GM21515 (cell line): Measurements from ENCODE around the gene TRIM40.
"Not testable (repeated sequence)": the region's sequence is repeated elsewhere in the genome, so short reads cannot be mapped to it uniquely, and the experiment has no call there.

Experiments
- ATAC-seq: cut with Tn5 transposase; IDR thresholded peaks from one replicate; pipeline ENCODE4 v1.9.1; 2021; ENCODE audit not compliant: unreplicated experiment

Gene TRIM40

DNA sequence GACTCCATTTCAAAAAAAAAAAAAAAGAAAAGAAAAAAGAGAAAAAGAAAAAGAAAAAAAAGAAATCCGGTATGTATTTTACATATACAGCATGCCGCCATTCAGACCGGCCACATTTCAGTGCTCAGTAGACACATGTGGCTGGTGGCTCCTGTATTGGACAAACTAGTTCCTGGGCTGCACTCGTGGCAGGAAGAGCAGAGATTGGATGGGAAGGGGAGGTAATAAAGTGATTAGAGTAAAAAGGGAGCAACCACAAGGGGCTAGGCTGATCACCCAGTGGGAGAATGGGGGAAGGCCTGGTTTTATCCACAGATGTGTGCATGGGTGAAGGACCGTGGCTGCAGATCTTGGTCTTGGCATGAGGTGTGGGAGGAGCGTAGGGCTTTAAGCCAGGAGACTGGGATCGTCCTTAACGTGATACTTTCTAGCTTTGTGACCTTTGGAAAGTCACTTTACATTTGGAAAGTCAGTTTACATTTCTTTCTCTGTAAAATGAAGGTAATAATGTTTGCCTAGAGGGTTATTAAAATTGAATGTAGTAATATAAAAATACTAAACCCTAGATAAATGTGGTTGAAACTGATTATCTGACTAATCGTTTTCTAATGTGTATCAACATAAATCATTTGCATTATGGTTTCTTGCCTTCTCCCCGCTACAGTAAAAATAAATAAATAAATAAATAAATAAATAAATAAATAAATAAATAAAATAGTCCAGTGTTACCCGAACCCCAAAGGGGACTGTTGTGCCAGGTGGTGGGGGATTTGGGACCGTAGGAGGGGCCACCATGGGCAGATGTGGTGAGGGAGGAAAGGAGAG, 26.5 kb downstream of the TRIM40 start:
- no peak for ATAC-seq

DNA sequence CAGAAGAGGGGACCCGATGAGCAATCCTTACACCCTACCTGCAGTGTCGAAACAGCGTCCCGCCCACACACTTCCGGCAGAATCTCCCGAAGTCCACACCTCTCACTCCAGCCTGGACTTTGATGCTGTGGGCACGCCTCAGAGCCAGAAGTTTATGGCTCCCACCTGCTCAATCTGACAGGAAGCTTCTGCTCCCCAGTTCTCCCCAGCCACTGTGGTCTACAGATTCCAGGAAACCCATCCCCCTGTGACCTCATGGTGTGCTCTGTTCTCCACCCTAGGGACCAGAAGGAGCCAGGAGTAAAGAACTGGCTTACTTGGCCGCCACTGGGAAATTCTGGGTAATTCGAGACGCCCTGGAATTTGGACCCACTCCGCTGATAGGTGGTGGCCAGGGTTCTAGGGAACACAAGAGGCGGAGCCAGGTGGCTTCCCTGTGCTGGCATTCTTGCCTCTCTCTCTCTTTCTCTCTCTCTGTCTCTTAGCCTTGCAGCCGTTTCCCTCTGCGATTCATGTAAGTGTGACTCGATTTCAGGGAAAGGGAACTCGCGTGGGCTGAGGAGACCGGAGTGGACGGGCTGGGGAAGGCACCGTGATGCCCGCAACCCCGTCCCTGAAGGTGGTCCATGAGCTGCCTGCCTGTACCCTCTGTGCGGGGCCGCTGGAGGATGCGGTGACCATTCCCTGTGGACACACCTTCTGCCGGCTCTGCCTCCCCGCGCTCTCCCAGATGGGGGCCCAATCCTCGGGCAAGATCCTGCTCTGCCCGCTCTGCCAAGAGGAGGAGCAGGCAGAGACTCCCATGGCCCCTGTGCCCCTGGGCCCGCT, 27.4 kb downstream of the TRIM40 start, which contains the start of gene TRIM15:
Gene TRIM15, plus strand, starts transcription at position 457 of the 828 bp plus-strand sequence. Its CDS starts 139 bp downstream, at position 596.
- ATAC-seq, result no peak

DNA sequence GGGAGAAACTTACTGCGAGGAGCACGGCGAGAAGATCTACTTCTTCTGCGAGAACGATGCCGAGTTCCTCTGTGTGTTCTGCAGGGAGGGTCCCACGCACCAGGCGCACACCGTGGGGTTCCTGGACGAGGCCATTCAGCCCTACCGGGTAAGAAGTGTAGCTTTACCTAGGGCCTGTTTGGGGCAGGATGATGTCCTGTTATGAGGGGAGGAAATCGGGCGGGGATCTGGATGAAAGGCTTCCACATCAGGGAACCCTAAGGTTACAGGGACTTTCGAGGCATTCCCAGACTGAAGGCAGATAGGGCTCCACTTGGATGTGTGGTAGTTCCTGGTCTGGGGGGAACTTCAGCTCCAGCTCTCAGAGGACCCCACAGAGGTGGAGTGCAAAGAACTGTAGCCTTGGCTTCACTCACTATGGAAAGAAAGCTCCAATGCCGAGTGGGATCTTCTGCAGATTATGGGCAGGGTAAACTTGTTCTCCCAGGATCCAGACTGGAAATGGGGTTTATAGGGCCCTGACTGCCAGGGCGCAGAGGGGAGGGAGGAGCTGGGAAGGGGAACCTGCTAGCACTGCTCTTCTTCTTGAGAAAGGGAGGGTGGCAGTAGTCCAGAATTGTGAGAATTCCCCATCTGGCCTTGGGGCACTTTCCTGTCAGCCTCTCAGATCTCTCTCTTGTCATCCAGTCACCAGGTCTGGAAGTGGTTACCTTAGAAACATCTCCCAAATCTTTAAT, 28.1 kb downstream of the TRIM40 start:
- ATAC-seq, result no peak

DNA sequence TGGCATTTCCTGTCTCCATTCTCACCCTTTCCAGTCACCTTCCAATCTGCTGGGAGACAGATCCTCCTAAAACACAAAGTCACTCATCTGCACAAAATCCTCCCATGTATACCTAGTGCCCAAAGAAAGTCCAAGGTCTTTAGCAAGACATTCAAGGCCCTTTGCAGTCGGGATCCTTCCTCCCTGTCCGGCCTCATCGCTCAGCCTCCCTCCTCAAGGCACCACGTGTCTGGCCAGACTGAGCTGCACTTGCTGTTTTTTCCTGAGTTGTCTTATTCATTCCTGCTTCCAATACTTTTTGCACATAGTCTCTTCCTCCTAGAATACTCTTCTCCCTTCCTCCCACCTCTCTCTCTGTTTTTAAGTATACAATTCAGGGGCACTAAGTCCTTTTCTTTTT, 28.8 kb downstream of the TRIM40 start:
- no peak for ATAC-seq

DNA sequence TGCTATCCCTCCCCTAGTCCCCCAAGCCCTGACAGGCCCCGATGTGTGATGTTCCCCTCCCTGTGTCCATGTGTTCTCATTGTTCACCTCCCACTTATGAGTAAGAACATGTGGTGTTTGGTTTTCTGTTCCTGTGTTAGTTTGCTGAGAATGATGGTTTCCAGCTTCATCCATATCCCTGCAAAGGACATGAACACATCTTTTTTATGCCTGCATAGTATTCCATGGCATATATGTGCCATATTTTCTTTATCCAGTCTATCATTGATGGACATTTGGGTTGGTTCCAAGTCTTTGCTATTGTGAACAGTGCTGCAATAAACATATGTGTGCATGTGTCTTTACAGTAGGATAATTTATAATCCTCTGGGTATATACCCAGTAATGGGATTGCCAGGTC, 29.3 kb downstream of the TRIM40 start:
- ATAC-seq, result not testable (repeated sequence)

DNA sequence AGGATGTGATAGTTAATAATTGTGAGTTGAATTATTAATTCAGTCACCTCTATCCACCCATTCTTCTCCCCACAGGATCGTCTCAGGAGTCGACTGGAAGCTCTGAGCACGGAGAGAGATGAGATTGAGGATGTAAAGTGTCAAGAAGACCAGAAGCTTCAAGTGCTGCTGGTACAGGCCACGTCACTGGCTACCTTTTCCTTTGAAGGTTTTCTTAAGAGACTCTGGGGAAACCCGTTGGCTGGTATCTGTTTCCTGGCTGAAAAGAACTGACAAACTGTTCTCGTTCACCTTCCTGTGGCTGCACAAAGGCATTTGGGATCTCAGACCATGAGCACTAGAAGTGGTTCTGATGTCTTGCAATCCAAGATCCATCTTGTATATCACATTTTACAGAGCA, 31.2 kb downstream of the TRIM40 start:
- no peak for ATAC-seq

DNA sequence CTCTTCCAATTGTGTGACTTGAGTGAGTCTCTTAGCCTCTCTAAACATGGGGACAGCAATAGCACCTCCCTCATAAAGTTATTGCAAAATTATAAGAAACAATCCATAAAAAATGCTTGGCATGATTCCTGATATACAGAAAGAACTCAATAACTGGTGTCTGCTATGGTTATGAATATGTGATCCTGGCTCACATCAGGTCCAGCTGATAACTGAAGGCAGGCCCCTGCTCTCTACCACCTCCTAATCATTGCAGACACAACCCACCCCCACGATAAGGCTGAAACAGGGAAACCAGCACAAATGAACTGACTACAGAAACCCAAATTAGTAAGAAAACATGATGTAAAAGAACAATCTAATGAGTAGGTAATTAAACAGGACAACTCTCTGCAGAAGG, 32.8 kb downstream of the TRIM40 start:
- no peak for ATAC-seq

DNA sequence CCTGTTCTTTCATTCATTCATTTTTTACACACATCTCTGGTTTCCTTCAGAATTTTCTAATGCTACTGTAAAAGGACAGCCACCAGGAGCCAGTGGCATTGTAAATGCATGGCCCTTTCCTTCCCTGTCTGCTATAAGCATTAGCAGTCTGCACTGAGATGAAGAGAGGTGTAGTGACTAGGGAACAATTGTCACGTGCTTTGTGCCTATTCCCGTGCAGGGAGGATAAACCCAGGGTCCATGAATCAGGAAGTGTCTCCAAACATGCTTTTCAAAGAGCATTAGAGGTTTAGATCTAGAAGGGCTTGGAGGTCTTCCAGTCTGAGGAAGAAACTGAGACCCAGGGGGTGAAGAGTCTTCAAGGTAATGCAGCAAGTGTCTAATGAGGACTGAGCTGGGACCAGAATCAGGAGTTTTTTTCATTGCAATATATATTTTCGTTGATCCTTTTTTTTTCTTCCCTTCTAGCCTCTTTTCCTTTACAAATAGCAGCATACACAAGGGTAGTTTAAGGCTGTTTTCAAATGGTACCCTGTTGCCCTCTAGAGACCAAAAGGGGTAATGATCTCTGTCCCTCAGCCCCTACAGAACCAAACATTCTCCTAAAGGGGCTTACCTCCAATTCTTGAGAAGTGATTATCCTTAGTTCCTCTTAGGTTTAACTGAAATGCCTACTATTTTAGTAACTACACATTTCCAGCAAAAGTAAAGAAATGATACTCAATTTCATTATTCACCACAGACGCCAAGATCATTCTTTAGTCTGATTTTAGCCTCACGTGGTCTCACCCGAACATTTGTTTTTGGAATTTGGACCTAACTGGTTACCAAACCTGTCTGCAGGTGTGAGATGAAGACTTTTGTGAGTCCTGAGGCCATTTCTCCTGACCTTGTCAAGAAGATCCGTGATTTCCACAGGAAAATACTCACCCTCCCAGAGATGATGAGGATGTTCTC, 34.0 kb downstream of the TRIM40 start:
- no peak for ATAC-seq

DNA sequence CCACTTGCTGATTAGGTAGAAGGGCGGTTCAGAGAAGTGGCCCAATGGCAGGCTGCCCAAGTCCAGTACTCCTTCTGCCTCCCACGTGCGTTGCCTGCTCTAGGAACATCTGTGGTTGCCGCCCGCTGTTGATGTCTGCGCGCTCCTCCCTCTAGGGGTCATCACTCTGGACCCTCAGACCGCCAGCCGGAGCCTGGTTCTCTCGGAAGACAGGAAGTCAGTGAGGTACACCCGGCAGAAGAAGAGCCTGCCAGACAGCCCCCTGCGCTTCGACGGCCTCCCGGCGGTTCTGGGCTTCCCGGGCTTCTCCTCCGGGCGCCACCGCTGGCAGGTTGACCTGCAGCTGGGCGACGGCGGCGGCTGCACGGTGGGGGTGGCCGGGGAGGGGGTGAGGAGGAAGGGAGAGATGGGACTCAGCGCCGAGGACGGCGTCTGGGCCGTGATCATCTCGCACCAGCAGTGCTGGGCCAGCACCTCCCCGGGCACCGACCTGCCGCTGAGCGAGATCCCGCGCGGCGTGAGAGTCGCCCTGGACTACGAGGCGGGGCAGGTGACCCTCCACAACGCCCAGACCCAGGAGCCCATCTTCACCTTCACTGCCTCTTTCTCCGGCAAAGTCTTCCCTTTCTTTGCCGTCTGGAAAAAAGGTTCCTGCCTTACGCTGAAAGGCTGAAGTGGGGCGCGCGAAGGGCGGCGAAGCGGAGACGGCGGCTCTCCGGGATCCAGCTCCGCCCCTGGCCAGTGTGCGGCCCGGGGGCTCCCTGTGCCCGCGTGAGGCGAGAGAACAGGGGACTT, 35.9 kb downstream of the TRIM40 start:
- ATAC-seq, result no peak

DNA sequence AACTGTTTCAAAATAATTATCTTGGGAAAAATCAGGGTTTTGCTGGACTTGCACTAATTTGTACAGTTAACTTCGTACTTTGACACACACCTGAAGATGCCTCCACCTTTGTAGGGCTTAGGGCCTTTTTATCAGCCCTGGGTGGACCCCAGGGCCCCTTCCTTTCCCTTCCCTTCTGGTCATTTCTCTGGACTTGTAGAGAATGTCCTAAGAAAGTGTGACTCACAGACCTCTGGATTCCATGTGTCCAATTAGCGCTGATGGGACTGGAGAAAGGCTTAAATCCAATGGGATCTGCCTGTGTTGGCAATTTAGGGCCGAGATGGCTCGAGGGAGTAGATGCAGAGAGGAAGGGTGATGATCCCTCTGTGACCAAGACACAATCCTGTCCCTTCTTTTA, 36.7 kb downstream of the TRIM40 start:
- ATAC-seq, result no peak

DNA sequence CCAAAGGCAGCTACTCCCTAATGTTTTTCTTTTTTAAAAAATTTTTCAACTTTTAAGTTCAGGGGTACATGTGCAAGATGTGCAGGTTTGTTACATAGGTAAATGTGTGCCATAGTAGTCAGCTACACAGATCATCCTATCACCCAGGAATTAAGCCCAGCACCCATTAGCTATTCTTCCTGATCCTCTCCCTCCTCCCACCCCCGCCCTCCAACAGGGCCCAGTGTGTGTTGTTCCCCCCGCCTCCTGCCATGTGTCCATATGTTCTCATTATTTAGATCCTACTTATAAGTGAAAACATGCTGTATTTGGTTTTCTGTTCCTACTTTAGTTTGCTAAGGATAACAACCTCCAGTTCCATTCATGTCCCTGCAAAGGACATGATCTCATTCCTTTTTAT, 39.8 kb downstream of the TRIM40 start:
- no peak for ATAC-seq

DNA sequence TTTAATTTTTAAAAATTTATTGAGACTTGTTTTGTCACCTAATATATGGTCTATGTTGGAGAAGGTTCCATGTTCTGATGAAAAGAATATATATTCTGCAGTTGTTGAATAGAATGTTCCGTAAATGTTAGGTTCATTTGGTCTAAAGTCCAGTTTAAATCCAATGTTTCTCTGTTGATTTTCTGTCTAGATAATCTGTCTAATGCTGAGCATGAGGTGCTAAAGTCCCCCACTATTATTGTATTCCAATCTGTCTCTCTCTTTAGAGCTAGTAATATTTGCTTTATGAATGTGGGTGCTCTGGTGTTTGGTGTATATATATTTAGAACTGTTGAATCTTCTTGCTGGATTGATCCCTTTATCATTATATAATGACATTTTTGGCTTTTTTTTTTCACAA, 42.9 kb downstream of the TRIM40 start:
- ATAC-seq, result no peak

DNA sequence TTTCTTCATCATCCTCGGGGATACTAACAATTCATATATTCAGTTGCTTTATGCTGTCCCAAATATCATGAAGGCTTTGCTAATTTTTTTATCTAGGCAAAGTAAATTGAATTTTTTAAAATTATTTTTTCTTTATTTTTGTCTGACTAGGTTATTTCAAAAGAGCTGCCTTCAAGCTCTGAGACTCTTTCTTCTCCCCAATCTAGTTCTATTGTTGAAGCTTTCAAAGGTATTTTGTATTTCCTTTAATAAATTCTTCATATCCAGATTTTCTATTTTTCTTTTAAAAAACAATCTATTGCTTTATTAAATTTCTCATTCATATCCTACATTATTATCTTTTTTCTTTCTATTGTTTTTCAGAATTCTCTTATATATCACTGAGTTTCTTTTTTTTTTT, 44.2 kb downstream of the TRIM40 start:
- no peak for ATAC-seq

DNA sequence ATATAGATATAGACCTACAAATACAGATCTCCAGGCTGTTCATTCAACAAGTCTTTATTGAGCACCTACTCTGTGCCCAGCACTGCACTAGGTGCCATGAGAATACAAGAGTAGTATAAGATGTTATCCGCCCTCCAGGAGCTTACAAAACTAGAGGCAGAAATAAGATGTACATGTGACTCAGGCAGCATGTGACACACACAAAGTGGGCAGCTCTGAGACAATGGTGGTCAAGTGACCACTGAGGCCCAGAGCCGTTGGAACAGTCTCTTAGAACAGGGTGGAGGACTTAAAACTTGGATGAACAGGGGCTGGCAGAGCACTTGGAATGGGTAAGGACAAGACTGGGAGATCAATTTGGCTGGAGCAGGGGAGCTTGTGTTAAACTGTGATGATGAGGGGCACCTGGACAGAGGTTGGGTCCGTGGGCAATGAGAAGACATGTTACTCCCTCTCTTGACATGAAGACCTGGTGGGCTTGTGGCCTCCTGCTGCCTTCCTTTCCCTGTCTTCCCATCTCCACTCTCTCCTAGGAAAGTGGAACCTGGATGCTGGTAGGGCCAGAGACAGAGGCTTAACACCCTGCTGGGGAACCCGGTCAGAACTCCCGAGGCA, 48.6 kb downstream of the TRIM40 start:
- ATAC-seq, result no peak

DNA sequence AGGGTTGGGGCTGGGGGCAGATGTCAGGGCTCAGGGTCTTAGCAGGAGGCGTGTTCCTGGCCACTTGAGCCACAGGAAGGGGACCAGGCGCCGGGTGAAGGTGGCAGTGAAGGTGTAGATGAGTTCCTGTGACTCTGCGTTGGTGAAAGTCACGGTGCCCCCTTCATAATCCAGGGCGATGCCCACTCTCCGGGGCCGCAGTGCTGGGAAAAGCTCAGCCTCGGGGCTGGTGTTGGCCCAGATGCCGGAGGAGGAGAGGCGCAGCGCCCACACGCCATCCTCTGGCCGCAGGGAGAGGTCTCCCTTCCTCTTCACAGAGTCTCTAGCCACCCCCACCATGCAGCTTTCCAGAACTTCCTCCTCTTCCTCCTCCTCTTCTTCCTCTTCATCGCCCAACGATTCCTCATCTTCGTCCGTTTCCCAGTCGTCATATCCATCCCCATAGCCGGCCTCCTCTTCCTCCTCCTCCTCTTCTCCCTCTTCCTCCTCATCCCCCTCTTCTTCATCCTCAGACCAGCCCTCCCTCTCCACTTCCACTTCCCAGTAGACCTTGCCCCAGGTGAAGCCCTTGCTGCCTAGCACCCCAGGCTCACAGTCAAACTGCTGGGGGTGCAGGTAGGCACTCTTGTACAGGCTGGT, 50.0 kb downstream of the TRIM40 start:
- ATAC-seq, result no peak

DNA sequence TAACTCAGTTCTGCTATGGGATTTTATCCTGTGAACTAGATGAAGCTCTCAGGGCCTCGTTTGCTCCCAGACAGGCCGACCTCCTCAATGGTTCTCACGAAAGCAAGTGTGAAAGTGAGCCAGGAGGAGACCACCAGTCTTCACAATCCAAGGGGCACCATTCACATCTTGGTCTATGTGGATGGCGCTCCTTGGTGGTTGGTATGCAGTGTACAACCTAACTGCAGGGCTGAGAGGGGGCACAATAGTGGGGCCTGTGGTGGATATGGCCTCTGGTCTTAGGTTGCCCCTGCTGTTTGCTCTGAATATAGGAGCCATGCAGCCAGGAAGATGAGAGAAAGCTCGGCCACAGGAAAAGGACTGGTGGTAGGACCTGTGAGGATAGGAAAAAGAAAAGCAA, 52.6 kb downstream of the TRIM40 start:
- no peak for ATAC-seq

DNA sequence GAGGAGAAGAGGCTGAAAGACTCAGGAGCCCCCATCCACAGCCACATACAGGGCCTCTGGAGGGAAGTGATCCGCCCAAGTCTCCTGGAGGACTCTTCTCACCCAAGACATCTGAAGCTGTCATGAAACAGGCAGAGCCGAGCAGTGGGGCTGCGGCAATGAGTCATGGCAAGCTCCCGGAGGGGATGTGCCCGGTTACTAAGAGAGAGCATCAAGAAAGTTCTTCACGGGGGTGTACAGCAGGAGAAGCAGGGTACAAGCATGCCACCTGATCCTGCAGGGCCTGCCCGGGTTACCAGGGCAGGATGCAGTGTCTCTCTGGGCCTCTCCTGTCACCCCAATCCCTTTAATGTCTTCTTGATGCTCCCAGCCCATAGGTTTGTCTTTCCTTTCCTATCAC, 56.1 kb downstream of the TRIM40 start:
- no peak for ATAC-seq

DNA sequence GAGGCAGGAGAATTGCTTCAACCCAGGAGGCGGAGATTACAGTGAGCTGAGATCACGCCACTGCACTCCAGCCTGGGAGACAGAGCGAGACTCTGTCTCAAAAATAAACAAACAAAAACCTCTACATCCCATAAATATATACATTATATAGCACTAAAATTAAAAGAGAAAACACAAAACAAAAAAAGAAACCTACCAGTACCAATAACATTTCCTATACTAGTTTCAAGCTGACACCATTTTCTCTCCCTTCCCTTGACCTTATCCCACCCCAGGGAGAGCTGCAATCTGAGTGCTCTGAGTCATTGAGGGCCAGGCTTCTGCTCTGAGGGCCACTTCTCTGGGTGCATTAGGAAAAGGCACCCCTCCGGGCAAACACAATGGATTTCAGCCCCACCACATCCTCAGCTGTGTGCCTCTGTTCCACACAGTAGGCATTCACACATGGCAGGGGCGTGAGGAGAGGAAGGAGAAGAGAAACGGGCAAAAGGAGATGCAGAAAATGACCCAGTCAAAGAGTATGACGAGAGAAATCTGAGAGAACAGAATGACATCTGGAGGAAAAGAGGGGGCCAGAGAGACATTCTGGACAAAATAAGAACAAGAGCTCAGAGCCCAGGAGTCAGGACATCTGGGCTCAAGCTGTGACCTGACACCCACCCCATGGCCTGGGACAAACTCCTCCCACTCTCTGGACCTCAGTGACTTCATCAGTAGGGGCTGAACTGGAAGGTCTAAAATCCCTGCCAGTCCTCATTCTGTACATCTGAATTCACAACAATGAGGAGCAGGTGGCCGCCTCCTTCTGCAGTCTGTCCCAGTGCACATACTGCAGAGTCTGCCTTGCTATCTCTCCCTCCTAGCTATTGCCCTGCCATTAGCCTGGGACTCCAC, 59.1 kb downstream of the TRIM40 start:
- ATAC-seq, result no peak
